ENCODE measurements around the gene MESP2. TPM values are rescaled to one million over a fixed set of nuclear protein-coding genes. Genes with fewer than 3 reads are reported as not detected.

Gene MESP2
- polyA plus RNA-seq, 3 donors = 0.67 TPM; not detected in 2

DNA sequence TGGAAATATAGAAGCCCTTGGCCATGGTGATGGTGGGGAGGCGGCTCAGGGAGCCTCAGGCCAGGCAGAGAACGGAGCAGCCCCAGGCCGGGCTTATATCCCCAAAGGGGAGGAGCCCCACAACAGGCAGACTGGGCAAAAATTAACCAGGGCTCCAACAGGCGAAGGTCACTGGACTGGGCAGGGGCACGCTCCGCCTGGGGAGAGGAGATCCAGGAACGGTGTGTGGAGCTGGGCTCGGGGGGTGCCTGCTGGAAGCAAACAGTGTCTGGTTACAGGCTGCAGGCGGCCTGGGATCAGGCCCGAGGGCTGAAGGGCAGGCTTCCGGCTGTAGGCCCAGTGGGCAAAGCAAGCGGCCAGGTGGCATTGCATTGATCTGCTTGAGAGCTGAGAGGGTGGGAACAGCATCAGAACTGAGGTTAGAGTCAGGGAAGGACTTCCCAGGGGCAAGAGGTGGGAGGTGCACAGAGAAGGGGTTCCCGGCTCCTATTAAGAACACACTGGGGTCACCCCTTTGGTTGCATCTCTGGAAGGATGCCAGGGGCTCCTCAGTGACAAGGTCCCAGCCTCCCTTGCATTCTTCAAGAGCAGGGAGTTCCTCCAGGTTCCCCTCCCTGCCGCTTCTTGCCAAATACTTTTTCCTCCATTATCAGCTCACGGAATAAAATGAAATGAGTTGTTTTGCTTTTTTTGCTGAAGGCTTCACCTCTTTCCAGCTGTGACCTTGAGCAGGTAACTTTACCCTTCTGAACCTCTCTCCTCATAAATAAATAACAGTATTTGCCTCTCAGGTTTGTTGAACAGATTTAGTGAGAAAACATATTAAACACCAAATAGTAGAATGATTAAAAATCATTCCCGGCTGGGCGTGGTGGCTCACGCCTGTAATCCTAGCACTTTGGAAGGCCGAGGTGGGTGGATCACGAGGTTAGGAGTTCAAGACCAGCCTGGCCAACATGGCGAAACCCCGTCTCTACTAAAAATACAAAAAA, 30.7 kb downstream of the MESP2 start:
- Mint-ChIP-seq H3K27me3 (ENCODE audit: low read depth in 3 of 3) (peaks cover 0 to 6% (median 2%) of the 10 kb centered on the region in 3 donors), H3K4me3 (no peak overlapping the region), H3K36me3 (peaks cover 86 to 95% of the 10 kb centered on the region in 2 donors), H3K9me3 (peaks cover 0 to 10% (median 0%) of the 10 kb centered on the region in 7 donors), H3K27ac (peak overlapping the region in 1 of 7 donors; percentile 71), H3K4me1 (peaks cover 49% of the 10 kb centered on the region)
- no peak for TF ChIP-seq CTCF (IDR thresholded peaks at IDR 0.05)
- Histone ChIP-seq H3K36me3 (replicated peaks in 1 of 2; ENCODE audit: control insufficient read depth in 1 of 2, insufficient read depth in 2 of 2, low read length in 2 of 2) (peaks cover 71 to 89% of the 10 kb centered on the region in 2 donors), H3K79me2 (ENCODE audit: insufficient read depth, low read length) (peaks cover 60% of the 10 kb centered on the region), H3K9ac (ENCODE audit: insufficient read depth, low read length, poor library complexity, severe bottlenecking) (no peak overlapping the region), H3K9me3 (replicated peaks in 1 of 2; ENCODE audit: control insufficient read depth in 1 of 2, insufficient read depth in 1 of 2, low read length in 2 of 2) (no peaks in the 10 kb centered on the region), H3K27me3 (ENCODE audit: control insufficient read depth in 2 of 2, insufficient read depth in 2 of 2, low read length in 2 of 2) (no peaks in the 10 kb centered on the region), H3K4me1 (ENCODE audit: control insufficient read depth in 1 of 2, insufficient read depth in 2 of 2, low read length in 2 of 2) (peaks cover 16 to 26% of the 10 kb centered on the region in 2 donors), H4K20me1 (ENCODE audit: insufficient read depth, low read length) (peaks cover 100% of the 10 kb centered on the region), H3K4me3 (replicated peaks in 1 of 3; ENCODE audit: low read depth in 2 of 3, low read length in 3 of 3) (no peak overlapping the region), H2AFZ (ENCODE audit: insufficient read depth, low read depth, low read length, poor library complexity, severe bottlenecking) (no peak overlapping the region), H3K4me2 (replicated peaks; ENCODE audit: extremely low read depth, low read length, poor library complexity, severe bottlenecking) (no peak overlapping the region), H3K27ac (ENCODE audit: low read depth in 1 of 2, low read length in 2 of 2) (no peak overlapping the region)
- intact Hi-C loops (cut with micrococcal nuclease) = no loop called here
- WGBS (ENCODE audit: insufficient coverage) = 97% methylated on average over 13 of the region's 22 CpGs
- DNase-seq = no peak

- intact Hi-C loops (cut with micrococcal nuclease) = no loop called here
- peaks cover 100% of the 10 kb centered on the region for H4K20me1 ChIP-seq (ENCODE audit: insufficient read depth, low read length)
- no peak for TF ChIP-seq CTCF (IDR thresholded peaks at IDR 0.05)
- peaks cover 0 to 3% (median 0%) of the 10 kb centered on the region in 7 donors for H3K9me3 Mint-ChIP-seq
- DNase-seq = no peak
- H3K27ac Mint-ChIP-seq = peak overlapping the region in 2 of 7 donors; percentile 47 to 73
- H3K4me1 Mint-ChIP-seq = peaks cover 49% of the 10 kb centered on the region
- whole genome bisulfite sequencing (ENCODE audit: insufficient coverage) = 95% methylated on average over 5 of the region's 6 CpGs
- H3K27ac ChIP-seq (ENCODE audit: low read depth in 1 of 2, low read length in 2 of 2) = no peak overlapping the region
- H3K4me3 Mint-ChIP-seq = no peak overlapping the region
- no peak overlapping the region for H3K4me2 ChIP-seq (replicated peaks; ENCODE audit: extremely low read depth, low read length, poor library complexity, severe bottlenecking)
- no peak overlapping the region for H2AFZ ChIP-seq (ENCODE audit: insufficient read depth, low read depth, low read length, poor library complexity, severe bottlenecking)
- no peaks in the 10 kb centered on the region for H3K9me3 ChIP-seq (replicated peaks in 1 of 2; ENCODE audit: control insufficient read depth in 1 of 2, insufficient read depth in 1 of 2, low read length in 2 of 2)
- no peaks in the 10 kb centered on the region for H3K27me3 ChIP-seq (ENCODE audit: control insufficient read depth in 2 of 2, insufficient read depth in 2 of 2, low read length in 2 of 2)
- peaks cover 79 to 90% of the 10 kb centered on the region in 2 donors for H3K36me3 Mint-ChIP-seq
- H3K9ac ChIP-seq (ENCODE audit: insufficient read depth, low read length, poor library complexity, severe bottlenecking) = no peak overlapping the region
- peaks cover 69% of the 10 kb centered on the region for H3K79me2 ChIP-seq (ENCODE audit: insufficient read depth, low read length)
- H3K36me3 ChIP-seq (replicated peaks in 1 of 2; ENCODE audit: control insufficient read depth in 1 of 2, insufficient read depth in 2 of 2, low read length in 2 of 2) = peaks cover 63 to 80% of the 10 kb centered on the region in 2 donors
- H3K4me1 ChIP-seq (ENCODE audit: control insufficient read depth in 1 of 2, insufficient read depth in 2 of 2, low read length in 2 of 2) = peaks cover 25 to 34% of the 10 kb centered on the region in 2 donors
- peaks cover 0 to 2% (median under 1%) of the 10 kb centered on the region in 3 donors for H3K27me3 Mint-ChIP-seq (ENCODE audit: low read depth in 3 of 3)
- no peak overlapping the region for H3K4me3 ChIP-seq (replicated peaks in 1 of 3; ENCODE audit: low read depth in 2 of 3, low read length in 3 of 3)
These were observed 31.6 kb downstream of the MESP2 start for GRCh38 chr15:89807689-89808088.
